IMR-90 (cell line): Measurements from ENCODE around the gene PRDM1.

Experiments
- CEBPB ChIP-seq: IDR thresholded peaks from 2 replicates; pipeline ENCODE4 v1.6.1; 2012; ENCODE audit warnings: low read depth, low read length, improper control_type of control experiment
- CTCF ChIP-seq: conservative IDR thresholded peaks from 2 replicates; pipeline ENCODE4 v1.5.1; 2012; ENCODE audit warnings: mild to moderate bottlenecking, low read depth, low read length, improper control_type of control experiment
- MAFK ChIP-seq: IDR thresholded peaks from 2 replicates; pipeline ENCODE4 v1.6.1; 2012; ENCODE audit warnings: low read depth, low read length, improper control_type of control experiment
- MAZ ChIP-seq: IDR thresholded peaks from 2 replicates; pipeline ENCODE4 v1.6.1; 2012; ENCODE audit warnings: low read depth, mild to moderate bottlenecking, low read length, improper control_type of control experiment, moderate library complexity, borderline replicate concordance
- POLR2A ChIP-seq: IDR thresholded peaks from 2 replicates; pipeline ENCODE4 v1.6.1; 2012; ENCODE audit warnings: mild to moderate bottlenecking, low read depth, low read length
- RAD21 ChIP-seq: IDR thresholded peaks from 2 replicates; pipeline ENCODE4 v1.6.1; 2012; ENCODE audit warnings: low read length, improper control_type of control experiment

GRCh38 chr6:106108129-106108528, 22.0 kb downstream of the PRDM1 start:
- no peak for TF ChIP-seq RAD21
- TF ChIP-seq CTCF, result no peak
- no peak for TF ChIP-seq POLR2A
- no peak for TF ChIP-seq CEBPB
- no peak for TF ChIP-seq MAZ
- TF ChIP-seq MAFK, result no peak
